GM12878 (cell line): ENCODE measurements around the gene SLC9C1. TPM values are rescaled to one million over a fixed set of nuclear protein-coding genes. Genes with fewer than 3 reads are reported as not detected.
A peak's percentile ranks its signal among the peaks of the same experiment; 100 is the strongest.

Source experiments
- ATAC-seq: fragments of 200-7000 bp; cut with Tn5 transposase; 3 replicates; pipeline ENCODE4 v1.9.1; 2020; ENCODE audit warnings: mild to moderate bottlenecking, moderate library complexity
- BruUV-seq: library from RNA; stranded (reverse); fragments of 400-500 nt; replicated peaks from 2 replicates; lab custom pipeline; 2021; lab: Mats Ljungman, UMichigan
- CTCF ChIA-PET: fragments of 300-600 bp; sonication (Branson Sonifier 250); formaldehyde crosslinking; extraction: SDS; loops from one replicate; lab custom pipeline; 2021; ENCODE audit warnings: inconsistent platforms; lab: Yijun Ruan, JAX
- POLR2A ChIA-PET: fragments of 350-600 bp; formaldehyde crosslinking; extraction: SDS; loops from one replicate; lab custom pipeline; 2021; ENCODE audit warnings: inconsistent platforms; lab: Charles Lee
- RAD21 ChIA-PET: fragments of 300-600 bp; sonication (Branson Sonifier 250); formaldehyde crosslinking; loops from one replicate; lab custom pipeline; 2023; ENCODE audit warnings: antibody characterized with exemption; ENCODE audit not compliant: unreplicated experiment; lab: Charles Lee
- SMC1A ChIA-PET: fragments of 300-600 bp; sonication (Branson Sonifier 250); formaldehyde crosslinking; loops from one replicate; lab custom pipeline; 2023; ENCODE audit not compliant: unreplicated experiment, uncharacterized antibody; lab: Charles Lee
- DNase-seq: peaks from one replicate; pipeline ENCODE4 v3.0.0-alpha.2; 2011; ENCODE audit warnings: low read depth, low spot score
- FAIRE-seq: peaks from 3 replicates; lab custom pipeline; 2011; peaks lifted over from hg19 to GRCh38; lab: Jason Lieb, UNC
- H2AFZ ChIP-seq: 2 replicates; pipeline ENCODE4 v1.6.0; 2011; ENCODE audit warnings: low read depth, low read length, control low read depth; ENCODE audit not compliant: control insufficient read depth
- H3K27ac ChIP-seq: 2 replicates; pipeline ENCODE4 v1.5.1; 2011; ENCODE audit warnings: control low read depth; ENCODE audit not compliant: control insufficient read depth, insufficient read depth
- H3K27me3 ChIP-seq, 2 experiments: replicated peaks in 1 of 2; 2 replicates each; pipeline versions ENCODE4 v1.6.0 to v1.6.1; 2011; ENCODE audit warnings: low read length in 1 of 2; ENCODE audit not compliant: control insufficient read depth in 2 of 2, insufficient read depth in 2 of 2
- H3K36me3 ChIP-seq, 2 experiments: 2 replicates each; pipeline ENCODE4 v1.5.1; 2011; ENCODE audit warnings: low read length in 1 of 2; ENCODE audit not compliant: control insufficient read depth in 2 of 2, insufficient read depth in 2 of 2
- H3K4me1 ChIP-seq: 2 replicates; pipeline ENCODE4 v1.6.1; 2011; ENCODE audit warnings: mild to moderate bottlenecking, low read length, moderate library complexity, mixed read lengths; ENCODE audit not compliant: control insufficient read depth, insufficient read depth
- H3K4me2 ChIP-seq: 2 replicates; pipeline ENCODE4 v1.6.0; 2011; ENCODE audit warnings: control low read depth; ENCODE audit not compliant: control insufficient read depth, insufficient read depth
- H3K4me3 ChIP-seq: fragments of 200-600 bp; sonication (generic); 2 replicates; pipeline ENCODE4 v1.5.1; 2016
- H3K79me2 ChIP-seq: 2 replicates; pipeline ENCODE4 v1.6.0; 2011; ENCODE audit warnings: low read length; ENCODE audit not compliant: control insufficient read depth, insufficient read depth
- H3K9ac ChIP-seq: 2 replicates; pipeline ENCODE4 v1.8.0; 2011; ENCODE audit warnings: low read length, control low read depth, mixed read lengths; ENCODE audit not compliant: control insufficient read depth, insufficient read depth
- H3K9me3 ChIP-seq: replicated peaks from 3 replicates; pipeline ENCODE4 v1.5.1; 2011; ENCODE audit warnings: mild to moderate bottlenecking, low read length; ENCODE audit not compliant: control insufficient read depth, insufficient read depth
- H4K20me1 ChIP-seq: 2 replicates; pipeline ENCODE4 v1.6.0; 2011; ENCODE audit not compliant: control insufficient read depth, insufficient read depth
- BCL3 ChIP-seq: IDR thresholded peaks from 2 replicates; pipeline ENCODE4 v1.6.1; 2011; ENCODE audit warnings: borderline replicate concordance, low read depth, mild to moderate bottlenecking, moderate library complexity, low read length; ENCODE audit not compliant: insufficient read depth, poor library complexity, severe bottlenecking
- CBX3 ChIP-seq: fragments of 200-600 bp; sonication (generic); IDR thresholded peaks from 2 replicates; pipeline ENCODE4 v1.6.1; 2016; ENCODE audit warnings: low read depth, borderline replicate concordance
- CEBPB ChIP-seq, 2 experiments: fragments of 150-350 bp in 1 of 2; IDR thresholded peaks; 2 replicates each; pipeline ENCODE4 v1.6.1; 2012 to 2014; ENCODE audit warnings: low read depth in 2 of 2, low read length in 2 of 2, borderline replicate concordance in 1 of 2, inconsistent platforms in 1 of 2
- CEBPZ ChIP-seq: fragments of 150-350 bp; IDR thresholded peaks from 2 replicates; pipeline ENCODE4 v1.6.1; 2016; ENCODE audit warnings: low read depth, low read length
- DPF2 ChIP-seq: fragments of 450-650 bp; IDR thresholded peaks from 2 replicates; pipeline ENCODE4 v1.6.1; 2017; ENCODE audit warnings: mild to moderate bottlenecking
- HDGF ChIP-seq: fragments of 450-650 bp; IDR thresholded peaks from 2 replicates; pipeline ENCODE4 v1.6.1; 2016; ENCODE audit warnings: antibody characterized with exemption
- IKZF2 ChIP-seq, 2 experiments: fragments of 450-650 bp; IDR thresholded peaks; 2 replicates each; pipeline ENCODE4 v1.6.1; 2017; ENCODE audit warnings: mild to moderate bottlenecking in 2 of 2, moderate library complexity in 2 of 2
- NBN ChIP-seq: fragments of 450-650 bp; IDR thresholded peaks from 2 replicates; pipeline ENCODE4 v1.6.1; 2016
- NFYB ChIP-seq: IDR thresholded peaks from 2 replicates; pipeline ENCODE4 v1.6.1; 2011; ENCODE audit warnings: low read depth, mild to moderate bottlenecking, low read length, improper control_type of control experiment, moderate library complexity; ENCODE audit not compliant: insufficient read depth
- POU2F2 ChIP-seq: IDR thresholded peaks from 3 replicates; pipeline ENCODE4 v1.6.1; 2011; ENCODE audit warnings: low read depth, mild to moderate bottlenecking, low read length, borderline replicate concordance
- RAD21 ChIP-seq: IDR thresholded peaks from 2 replicates; pipeline ENCODE4 v1.6.1; 2011; ENCODE audit warnings: mild to moderate bottlenecking, low read depth, low read length, moderate library complexity; ENCODE audit not compliant: insufficient read depth
- SMC3 ChIP-seq: IDR thresholded peaks from 2 replicates; pipeline ENCODE4 v1.6.1; 2011; ENCODE audit warnings: low read length, improper control_type of control experiment, borderline replicate concordance
- SRF ChIP-seq, 2 experiments: IDR thresholded peaks; 2 replicates each; pipeline ENCODE4 v1.6.1; 2011; ENCODE audit warnings: low read depth in 2 of 2, low read length in 2 of 2, mild to moderate bottlenecking in 1 of 2, moderate library complexity in 1 of 2
- TARDBP ChIP-seq: IDR thresholded peaks from 2 replicates; pipeline ENCODE4 v1.6.1; 2016; ENCODE audit warnings: borderline replicate concordance
- ZNF687 ChIP-seq: fragments of 450-650 bp; IDR thresholded peaks from 2 replicates; pipeline ENCODE4 v1.6.1; 2017; ENCODE audit warnings: mild to moderate bottlenecking, moderate library complexity
- WGBS: methylation state at CpG from one replicate; pipeline ENCODE4 v1.1.6; 2016; ENCODE audit warnings: low lambda C conversion rate; ENCODE audit not compliant: insufficient replicate concordance, insufficient coverage; ENCODE audit errors: missing lambda C conversion rate; 5-methylcytosine and 5-hydroxymethylcytosine counted together
- in situ Hi-C: fragments of 300-500 bp; cut with MboI; formaldehyde crosslinking; loops from 9 replicates; pipeline ENCODE4 v1.14.3; 2018; ENCODE audit warnings: mixed read lengths
- intact Hi-C: fragments of 100-400 bp; cut with micrococcal nuclease; formaldehyde crosslinking; loops from one replicate; pipeline ENCODE4 v1.14.2; 2022; ENCODE audit not compliant: unreplicated experiment
- polyA plus RNA-seq, 11 experiments: library from polyadenylated mRNA; depleted of rRNA in 4 of 11; unstranded in 6 of 11; stranded (reverse) in 5 of 11; fragments of >200 nt; fragmentation: Nextera tagmentation in 4 of 11; fragmentation: Illumina TruSeq in 1 of 11; extraction: Ambion mirVana in 4 of 11; extraction: Trizol in 1 of 11; gene quantifications; 1 replicate in 1 of 11; 2 replicates in 10 of 11; pipeline versions ENCODE4 v1.2.1 to v1.2.3, GENCODE V29; 2011 to 2016; ENCODE audit warnings: inconsistent platforms in 2 of 11, missing spikeins in 2 of 11, low read depth in 1 of 11
- total RNA-seq, 4 experiments: library from RNA; depleted of rRNA in 3 of 4; stranded (reverse); fragments of >200 nt in 3 of 4; fragmentation: Illumina TruSeq in 1 of 4; extraction: Trizol in 1 of 4; gene quantifications; 2 replicates each; pipeline versions ENCODE4 v1.2.1 to v1.2.3, GENCODE V29; 2013 to 2021

Gene SLC9C1
- total and polyA plus RNA-seq, 10 of the 15 experiments (the other 5 are each of a cell fraction or from before 2014, with no cell fraction given) = not detected

- POLR2A ChIA-PET = interaction anchor here (0.5 to 9.4 kb wide), 8 partner anchors 14 to 383 kb away, joined by 3 to 345 read pairs (median 4); partner anchors contain the start of genes BTLA and GCSAM
- CTCF ChIA-PET = interaction anchor here (1.1 to 9.2 kb wide), 4 partner anchors 15 to 415 kb away, joined by 4 to 226 read pairs (median 6); partner anchors contain the start of genes CD200, GCSAM and SLC9C1
- H3K9me3 ChIP-seq = no peaks in the 10 kb centered on the region
- H3K79me2 ChIP-seq = peaks cover 33% of the 10 kb centered on the region
- no peak for DNase-seq
- peaks cover 0 to 2% of the 10 kb centered on the region in 2 experiments; a peak in 2 of 4 replicates for H3K36me3 ChIP-seq
- H3K27ac ChIP-seq = peak overlapping the region; percentile 95
- peak overlapping the region; percentile 79 for H3K9ac ChIP-seq
- TSS peak; percentile 47 for BruUV-seq
- H3K27me3 ChIP-seq = no peaks in the 10 kb centered on the region
- intact Hi-C loops = loop anchor here (10.0 kb wide), 1 partner anchor 858 kb away; the partner anchor contains the start of gene CD200R1
- H2AFZ ChIP-seq = no peak overlapping the region
- RAD21 ChIA-PET = interaction anchor here (0.9 to 7.4 kb wide), 10 partner anchors 15 to 396 kb away, joined by 3 to 457 read pairs (median 6); partner anchors contain the start of genes BTLA, CD200 and GCSAM
- SMC1A ChIA-PET = interaction anchor here (0.5 to 9.4 kb wide), 10 partner anchors 15 to 396 kb away, joined by 3 to 489 read pairs (median 3); partner anchors contain the start of genes GCSAM and SLC9C1
- WGBS = under 1% methylated on average over 13 of the region's 13 CpGs
- peak overlapping the region; percentile 48 for H3K4me3 ChIP-seq
- in situ Hi-C loops = no loop called here
- H3K4me1 ChIP-seq = peaks cover 93% of the 10 kb centered on the region
- H4K20me1 ChIP-seq = no peaks in the 10 kb centered on the region
- ATAC-seq = peak; percentile 2
- FAIRE-seq = no peak
- peak overlapping the region; percentile 53 for H3K4me2 ChIP-seq
- TF ChIP-seq IKZF2 (IDR thresholded peaks at IDR 0.05) = peak; percentile 40; a peak in 3 of 4 replicates
- 0 out of 3 replicates have a peak, but pooled peaks have one; percentile 9 for TF ChIP-seq POU2F2
- TF ChIP-seq ZNF687 = peak; percentile 88
- TF ChIP-seq NFYB = no peak
- TF ChIP-seq DPF2 = 0 out of 2 replicates have a peak, but pooled peaks have one; percentile 33
- TF ChIP-seq CEBPZ = no peak
- TF ChIP-seq BCL3 = no peak
- no peak for TF ChIP-seq SRF (IDR thresholded peaks at IDR 0.05; ENCODE audit: low read depth in 2 of 2, low read length in 2 of 2)
- TF ChIP-seq SMC3 = no peak
- peak; percentile 81 for TF ChIP-seq HDGF
- no peak for TF ChIP-seq TARDBP
- no peak for TF ChIP-seq RAD21
- 0 out of 2 replicates have a peak, but pooled peaks have one; percentile 65 for TF ChIP-seq NBN
- TF ChIP-seq CBX3 = no peak
- TF ChIP-seq CEBPB (IDR thresholded peaks at IDR 0.05; ENCODE audit: borderline replicate concordance in 1 of 2, low read depth in 2 of 2, low read length in 2 of 2) = no peak
Measured at GRCh38 chr3:112116748-112117186, 177.2 kb downstream of the SLC9C1 start.
